H4 (cell line): ENCODE measurements around the gene FAM89B. TPM values are rescaled to one million over a fixed set of nuclear protein-coding genes. Genes with fewer than 3 reads are reported as not detected.

ENCODE experiments used
- DNase-seq: peaks from one replicate; pipeline ENCODE4 v3.0.0-alpha.2; 2015; ENCODE audit warnings: low spot score
- total RNA-seq: library from RNA; depleted of rRNA; stranded (reverse); fragments of >200 nt; shearing (Covaris generic); gene quantifications from 2 replicates; pipeline ENCODE4 v1.2.3, GENCODE V29; 2014

The FAM89B gene
- total RNA-seq, 1 experiment from 2014 or later = 27.5 TPM

DNA sequence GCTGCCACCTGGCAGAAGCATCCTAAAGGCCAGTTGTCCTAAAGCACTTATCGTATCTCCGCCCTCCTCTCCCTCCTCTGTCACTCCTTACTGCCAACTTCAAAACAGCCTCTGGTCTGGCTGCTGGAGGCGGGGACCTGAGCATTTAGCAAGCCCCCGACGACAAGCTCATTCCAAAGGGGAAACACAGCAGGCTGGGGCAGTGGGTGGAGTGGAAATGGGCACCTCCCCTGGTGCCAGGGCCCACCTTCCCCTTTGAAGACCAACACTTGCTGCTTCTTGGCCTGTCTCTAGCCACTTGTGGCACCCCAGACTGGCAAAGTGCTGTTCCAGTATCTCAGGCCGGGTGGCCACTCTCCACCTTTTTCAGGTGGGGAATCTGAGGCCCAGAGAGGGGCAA, 38.1 kb downstream of the FAM89B start:
- DNase-seq = no peak

DNA sequence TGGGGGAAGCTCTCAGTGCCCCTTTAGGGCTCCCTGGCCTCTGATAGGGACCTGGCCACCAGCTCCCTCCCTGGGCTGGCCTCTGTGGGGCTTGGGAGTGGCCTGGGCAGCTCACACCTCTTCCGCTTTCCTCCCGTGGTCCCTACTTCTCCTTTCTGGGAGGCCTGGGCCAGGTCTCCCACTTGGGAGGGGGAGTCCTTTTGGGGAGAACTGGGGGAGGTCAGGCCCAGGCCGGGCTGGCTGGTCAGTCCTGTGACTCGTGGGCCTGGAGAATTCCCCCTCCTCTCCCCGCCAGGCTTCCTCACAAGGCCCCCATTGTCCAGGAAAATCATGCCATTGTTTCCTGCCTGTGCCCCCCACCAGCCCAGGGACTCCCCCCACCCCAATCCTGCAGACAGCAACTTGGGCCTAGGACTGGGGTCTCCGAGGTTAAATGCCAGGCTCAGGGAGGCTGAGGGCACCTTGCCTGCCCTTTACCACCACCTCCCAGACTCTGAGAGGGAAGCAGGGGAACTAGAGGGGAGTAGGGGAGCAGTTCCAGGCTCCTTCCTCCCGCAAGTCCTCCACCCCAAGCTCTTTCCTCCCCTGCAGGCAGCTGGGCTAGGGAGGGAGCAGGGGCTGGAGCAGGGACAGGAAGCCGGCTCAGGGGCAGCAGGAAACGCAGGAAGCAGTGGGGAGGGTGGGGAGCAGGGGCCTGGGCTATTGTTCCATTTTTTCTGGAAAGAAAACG, 38.9 kb downstream of the FAM89B start:
- no peak for DNase-seq

DNA sequence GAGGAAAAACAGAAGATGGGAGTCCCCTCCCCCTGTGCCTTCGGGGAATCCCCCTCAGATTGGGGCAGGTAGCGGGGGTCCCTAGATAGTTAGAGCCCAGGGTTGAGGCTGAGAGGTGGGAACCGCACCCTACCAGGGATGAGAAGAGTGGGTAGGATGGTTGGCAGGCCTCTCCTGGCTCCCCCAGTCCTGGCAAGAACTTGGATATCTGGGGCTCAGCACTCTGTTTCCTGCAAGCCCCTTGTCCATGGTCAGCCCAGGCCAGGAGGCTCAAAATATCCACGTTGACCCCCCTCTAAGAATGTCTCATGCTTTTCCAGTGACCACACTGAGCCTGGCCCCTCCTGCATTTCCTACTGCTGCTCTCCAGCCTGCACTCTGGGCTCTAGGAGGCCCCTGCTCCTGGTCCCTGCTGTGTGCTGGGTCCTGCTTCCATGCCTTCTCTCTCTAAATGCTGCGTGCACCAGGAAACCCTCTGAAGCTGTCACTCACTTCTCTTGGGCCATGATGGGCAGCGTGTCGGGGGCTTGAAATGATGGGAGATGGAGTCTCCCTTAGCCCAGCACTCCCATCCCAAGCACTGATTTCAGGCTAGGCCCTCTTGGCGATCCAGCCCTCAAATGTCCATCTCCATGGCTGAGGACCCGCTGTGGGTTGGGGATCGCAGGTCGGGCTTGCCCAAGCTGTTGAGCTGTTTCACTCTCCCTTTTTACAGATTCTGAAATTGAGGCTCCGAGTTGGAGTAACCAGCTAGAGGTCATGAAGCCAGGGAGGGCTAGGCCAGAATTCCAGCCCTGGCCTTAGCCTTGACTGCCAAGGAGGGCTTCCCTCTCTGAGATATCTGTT, 39.6 kb downstream of the FAM89B start:
- DNase-seq = no peak

DNA sequence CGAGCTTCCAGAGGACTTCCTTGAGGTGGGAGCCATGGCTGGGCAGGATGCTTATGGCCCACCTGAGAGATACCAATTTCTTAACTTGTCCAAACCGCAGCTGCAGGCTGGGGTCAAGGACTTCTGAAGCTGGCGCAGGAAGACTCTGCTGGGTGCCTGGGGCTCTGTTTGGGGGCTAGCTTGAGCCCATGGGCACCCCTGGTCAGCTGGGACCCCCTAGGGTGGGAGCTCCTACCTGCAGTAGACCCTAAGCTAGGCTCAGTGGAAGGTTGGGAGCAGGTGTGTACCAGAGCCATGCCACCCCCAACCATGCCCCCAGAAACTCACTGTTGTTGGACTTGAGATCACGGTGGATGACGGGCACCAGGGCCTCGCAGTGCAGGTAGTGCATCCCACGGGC, 40.4 kb downstream of the FAM89B start:
- no peak for DNase-seq

DNA sequence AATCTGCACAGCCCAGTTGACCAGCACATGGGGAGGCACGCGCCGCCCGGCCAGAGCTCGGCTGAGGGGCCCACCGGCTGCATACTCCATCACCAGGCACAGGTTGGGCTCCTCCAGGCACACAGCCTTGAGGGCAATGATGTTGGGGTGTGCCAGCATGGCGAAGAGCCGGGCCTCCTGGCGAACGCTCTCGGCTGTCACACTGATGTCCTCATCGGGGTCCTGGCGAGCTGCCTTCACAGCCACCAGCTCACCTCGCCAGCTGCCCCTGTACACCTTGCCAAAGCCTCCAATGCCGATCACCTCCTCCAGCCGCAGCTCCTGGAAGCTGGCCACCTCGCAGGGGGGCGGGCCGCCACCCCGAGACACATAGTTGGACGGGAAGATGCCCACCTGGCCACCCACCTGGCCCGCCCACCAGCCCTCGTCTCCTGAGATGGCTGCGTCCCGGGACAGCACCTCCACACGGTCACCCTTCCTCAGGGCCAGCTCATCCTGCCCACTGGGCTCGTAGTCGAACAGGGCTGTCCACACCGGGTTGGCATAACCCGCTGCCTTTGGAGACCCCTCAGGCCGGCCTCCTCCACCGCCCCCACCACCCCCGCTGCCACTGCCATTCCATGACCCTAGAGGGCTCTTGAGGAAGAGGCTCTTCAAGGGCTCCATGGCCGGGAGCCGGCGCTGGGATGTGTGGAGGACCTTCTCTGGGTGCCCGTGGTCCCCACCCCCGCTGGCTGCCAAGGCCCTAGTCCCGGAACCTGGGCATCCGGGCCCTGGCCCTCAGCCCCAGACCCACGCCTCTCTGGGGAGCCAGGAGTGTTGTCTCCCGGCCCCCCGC, 41.0 kb downstream of the FAM89B start:
- DNase-seq = no peak

DNA sequence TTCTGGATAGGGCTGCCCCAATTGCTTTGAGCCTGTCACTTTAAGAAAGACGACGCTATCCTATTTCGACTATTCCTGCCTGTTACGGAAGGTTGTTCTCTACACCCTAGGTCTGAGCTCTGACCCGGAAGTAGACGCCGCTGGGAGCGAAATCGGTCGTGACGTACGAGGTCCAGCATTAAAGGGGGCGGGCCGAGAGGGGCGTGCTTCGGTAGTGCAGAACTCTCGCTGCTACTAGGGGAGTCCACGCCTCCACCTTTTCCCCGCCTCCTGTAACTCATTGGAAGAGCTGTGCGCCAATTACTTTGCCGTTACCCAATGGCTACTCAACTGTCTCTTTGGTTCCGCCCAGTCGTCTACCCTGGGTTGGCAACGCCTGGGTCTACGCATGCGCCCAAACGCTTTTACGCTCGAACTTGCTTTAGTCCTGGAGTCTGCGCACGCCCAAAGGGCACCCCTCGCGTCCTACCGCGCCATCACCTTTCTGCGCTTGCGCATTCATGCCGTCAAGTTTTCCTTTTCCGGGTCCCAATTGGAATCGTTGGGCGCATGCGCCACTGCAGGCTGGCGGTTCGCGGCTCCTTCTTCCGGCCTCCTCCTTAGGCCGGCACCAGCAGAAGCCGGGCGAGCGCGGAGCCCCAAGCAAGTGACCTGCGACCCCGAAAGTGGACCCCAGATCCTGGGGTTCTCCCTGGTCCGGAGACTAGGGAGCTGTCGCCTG, 43.1 kb downstream of the FAM89B start, which contains the start of gene PCNX3:
TSS of gene PCNX3 (plus strand) at position 548 of the 721 bp plus-strand sequence. CDS start 536 bp downstream, outside the sequence.
- DNase-seq = peak; percentile 100

DNA sequence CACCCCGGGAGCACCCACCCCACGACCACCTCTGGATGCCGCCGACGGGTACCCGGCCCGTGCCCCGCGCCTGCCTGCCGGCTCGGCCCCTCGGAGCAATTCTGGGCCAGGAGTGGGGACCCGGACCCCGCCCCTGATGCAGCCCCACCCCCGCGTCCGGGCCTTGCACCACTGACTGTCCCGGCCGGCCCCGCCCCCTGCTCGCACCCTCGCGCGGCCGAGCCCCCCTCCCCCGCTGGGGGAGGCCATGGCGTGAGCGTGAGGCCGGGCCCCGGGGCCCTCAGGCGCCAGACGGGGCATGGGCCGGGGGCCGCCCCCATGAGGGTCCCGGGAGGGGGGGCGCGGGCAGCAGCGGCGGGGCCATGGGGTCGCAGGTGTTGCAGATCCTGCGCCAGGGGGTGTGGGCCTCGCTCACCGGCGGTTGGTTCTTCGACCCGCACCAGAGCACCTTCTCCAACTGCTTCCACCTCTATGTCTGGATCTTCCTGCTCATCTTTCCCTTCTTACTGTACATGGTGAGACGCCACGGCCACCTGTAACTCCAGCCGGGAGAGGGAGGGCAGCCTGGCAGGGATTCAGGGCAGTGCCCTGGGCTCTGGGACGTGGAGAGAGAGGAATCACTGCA, 43.7 kb downstream of the FAM89B start:
- no peak for DNase-seq

DNA sequence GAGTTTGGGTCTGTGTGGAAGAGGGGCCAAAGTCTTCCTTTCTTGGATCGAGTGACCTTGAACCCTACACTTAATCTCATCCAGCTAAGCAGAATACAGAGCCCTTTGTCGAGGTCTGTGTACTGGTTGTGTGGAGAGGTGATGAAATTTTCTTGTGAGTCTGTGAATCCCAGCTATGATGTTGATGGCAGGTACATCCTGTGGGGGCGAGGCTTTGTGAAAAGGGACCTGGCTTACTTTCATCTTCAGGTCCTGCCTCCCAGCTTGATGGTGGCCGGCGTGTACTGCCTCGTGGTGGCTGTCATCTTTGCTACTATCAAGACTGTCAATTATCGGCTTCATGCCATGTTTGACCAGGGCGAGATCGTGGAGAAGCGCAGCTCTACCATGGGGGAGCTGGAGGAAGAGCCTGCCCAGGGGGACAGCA, 44.2 kb downstream of the FAM89B start:
- no peak for DNase-seq

DNA sequence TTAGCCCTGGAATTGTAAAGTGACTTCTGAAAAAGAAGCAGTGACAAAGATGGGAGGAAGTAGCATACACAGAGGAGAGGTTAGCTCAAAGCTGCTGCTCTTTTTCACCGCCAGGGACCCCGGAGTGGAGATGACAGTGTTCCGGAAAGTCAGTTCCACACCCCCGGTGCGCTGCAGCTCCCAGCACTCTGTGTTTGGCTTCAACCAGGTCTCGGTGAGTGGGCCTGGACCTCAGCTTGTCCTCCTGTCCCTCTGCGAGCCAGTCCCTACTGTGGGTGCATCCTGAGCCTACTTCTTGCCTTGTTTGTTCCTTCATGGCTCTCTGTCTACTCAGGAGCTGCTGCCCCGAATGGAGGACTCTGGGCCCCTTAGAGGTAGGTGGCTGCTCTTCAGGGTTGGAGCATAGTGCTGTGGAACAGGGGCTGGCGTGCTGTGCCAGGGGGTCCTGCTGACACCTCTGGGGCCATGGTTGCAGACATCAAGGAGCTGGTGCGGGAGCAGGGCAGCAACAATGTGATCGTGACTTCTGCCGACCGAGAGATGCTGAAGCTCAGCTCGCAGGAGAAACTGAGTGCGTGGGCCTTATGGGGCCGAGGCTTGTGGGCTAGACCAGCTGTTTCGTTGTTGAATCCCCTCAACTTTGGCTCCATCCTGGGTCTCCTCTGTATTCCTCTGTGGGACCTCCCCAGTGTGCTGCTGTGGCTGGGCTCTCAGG, 45.0 kb downstream of the FAM89B start:
- no peak for DNase-seq

DNA sequence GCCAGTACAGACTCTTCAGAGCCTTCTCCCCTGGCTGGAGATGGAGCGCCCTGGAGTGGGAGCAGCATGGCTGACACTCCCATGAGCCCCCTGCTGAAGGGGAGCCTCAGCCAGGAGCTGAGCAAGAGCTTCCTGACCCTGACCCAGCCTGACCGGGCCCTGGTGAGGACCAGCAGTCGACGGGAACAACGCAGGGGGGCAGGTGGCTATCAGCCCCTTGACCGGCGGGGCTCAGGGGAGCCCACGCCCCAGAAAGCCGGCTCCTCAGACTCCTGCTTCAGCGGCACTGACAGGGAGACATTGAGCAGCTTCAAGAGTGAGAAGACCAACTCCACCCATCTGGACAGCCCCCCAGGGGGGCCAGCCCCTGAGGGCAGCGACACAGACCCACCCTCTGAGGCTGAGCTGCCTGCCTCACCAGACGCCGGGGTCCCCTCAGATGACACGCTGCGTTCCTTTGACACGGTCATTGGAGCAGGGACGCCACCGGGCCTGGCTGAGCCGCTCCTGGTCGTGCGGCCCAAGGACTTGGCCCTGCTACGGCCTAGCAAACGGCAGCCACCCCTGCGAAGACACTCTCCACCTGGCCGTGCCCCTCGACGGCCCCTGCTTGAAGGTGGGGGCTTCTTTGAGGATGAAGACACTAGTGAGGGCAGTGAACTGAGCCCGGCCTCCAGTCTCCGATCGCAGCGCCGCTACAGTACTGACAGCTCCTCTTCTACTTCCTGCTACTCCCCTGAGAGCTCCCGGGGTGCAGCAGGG, 45.8 kb downstream of the FAM89B start:
- DNase-seq = no peak

DNA sequence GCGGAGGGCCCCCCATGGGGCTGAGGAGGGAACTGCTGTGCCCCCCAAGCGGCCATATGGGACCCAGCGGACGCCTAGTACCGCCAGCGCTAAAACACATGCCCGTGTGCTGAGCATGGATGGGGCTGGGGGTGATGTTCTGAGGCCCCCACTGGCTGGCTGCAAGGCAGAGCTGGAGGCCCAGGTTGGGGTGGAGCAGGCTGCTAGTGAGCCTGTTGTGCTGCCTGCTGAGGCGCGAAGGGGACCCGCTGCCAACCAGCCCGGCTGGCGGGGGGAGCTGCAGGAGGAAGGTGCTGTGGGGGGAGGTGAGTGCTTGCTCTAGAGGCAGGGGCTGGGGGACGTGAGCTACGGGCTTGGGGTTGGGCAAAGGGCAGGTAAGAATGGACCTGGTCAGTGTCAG, 46.4 kb downstream of the FAM89B start:
- DNase-seq = no peak

DNA sequence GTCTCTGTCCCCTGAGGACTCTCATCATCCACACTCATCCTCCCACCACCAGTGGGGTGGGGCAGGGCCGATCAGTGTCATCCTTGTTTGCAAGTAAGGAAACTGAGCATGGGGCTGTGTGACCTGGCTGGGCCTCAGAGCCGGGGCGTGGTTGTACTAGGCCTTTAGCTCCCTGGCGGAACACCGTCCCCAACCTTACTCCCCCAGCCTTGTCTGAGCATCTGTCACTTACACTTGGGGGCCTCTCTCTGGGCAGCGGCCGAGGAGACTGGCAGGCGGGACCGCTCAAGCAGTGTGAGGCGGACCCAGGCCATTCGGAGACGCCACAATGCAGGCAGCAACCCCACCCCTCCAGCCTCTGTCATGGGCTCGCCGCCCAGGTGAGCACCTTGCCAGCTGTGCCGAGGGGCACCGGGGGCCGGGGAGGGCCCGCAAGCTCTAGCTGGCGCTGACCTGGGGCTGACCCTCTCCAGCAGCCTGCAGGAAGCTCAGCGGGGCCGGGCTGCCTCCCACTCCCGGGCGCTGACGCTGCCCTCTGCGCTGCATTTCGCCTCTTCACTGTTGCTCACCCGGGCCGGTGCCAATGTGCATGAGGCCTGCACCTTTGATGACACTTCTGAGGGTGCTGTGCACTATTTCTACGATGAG, 47.1 kb downstream of the FAM89B start:
- DNase-seq = no peak

DNA sequence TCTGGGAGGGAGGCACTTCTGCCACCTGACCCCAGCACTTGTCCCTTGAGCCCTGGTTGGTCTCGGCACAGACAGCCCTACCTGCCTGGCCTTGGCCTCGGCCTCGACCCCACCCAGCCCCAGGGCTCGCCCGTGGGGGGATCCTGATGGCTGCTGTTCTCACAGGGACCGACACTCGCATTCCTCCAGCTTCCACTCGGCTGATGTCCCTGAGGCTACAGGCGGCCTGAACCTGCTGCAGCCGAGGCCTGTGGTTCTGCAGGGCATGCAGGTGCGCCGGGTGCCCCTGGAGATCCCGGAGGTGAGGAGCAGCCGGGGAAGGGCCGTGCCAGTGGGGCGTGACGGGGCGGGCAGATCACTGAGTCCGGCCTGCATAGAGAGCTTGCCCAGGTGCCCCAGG, 48.3 kb downstream of the FAM89B start:
- DNase-seq = no peak

DNA sequence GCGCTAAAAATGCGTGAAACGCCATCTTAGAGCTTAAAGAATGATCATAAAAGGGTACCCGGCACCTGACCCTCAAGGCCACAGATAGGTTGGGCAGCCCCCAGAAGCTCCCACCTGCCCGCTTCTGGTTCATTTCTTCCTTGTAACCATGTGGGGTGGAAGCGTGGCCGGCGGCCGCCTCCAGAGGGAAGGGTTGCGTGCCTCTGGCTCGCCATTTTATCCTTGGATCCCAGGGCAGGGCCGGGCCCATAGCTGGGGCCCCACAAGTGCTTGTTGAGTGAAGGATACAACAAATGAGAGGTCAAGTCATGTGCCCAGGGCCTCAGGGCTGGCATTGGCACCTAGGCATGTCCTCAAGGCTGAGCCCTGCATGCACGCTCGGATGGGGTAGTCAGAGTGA, 49.1 kb downstream of the FAM89B start:
- no peak for DNase-seq

DNA sequence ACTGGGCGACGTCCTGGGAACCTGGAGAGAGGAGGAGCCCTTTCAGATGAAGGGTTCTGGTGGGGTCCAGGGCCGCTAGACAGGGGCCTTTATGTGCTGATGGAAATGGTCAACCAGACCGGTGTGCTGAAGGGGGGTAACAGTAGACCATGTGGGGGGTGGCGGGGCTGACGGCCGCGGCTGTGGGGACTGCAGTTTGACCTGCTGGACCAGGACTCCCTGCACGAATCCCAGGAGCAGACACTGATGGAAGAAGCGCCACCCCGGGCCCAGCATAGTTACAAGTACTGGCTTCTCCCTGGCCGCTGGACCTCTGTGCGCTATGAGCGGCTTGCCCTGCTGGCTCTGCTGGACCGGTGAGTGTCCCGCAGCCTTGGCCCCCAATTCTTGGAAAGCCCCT, 49.7 kb downstream of the FAM89B start:
- no peak for DNase-seq

DNA sequence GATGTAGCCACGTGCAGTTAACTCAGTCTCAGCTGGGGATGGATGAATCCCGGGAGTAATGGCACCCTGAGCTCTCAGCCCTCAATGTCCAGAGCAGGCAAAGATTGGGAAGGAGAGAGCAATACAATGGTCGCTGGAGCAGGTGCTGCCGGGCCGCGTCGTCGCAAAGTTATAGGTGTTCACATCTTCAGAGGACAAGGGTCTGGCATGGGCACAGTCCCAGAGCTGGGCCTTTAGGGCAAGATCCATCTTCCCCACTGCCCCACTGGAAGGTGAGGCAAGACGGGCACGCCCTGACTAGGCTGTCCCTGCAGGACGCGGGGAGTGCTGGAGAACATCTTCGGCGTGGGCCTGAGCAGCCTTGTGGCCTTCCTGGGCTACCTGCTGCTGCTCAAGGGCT, 50.8 kb downstream of the FAM89B start:
- DNase-seq = no peak
